Measurements from ENCODE around the gene SMIM13. TPM values are rescaled to one million over a fixed set of nuclear protein-coding genes. Genes with fewer than 3 reads are reported as not detected.
A peak's percentile ranks its signal among the peaks of the same experiment; 100 is the strongest.

The SMIM13 gene
- polyA plus RNA-seq, 1 experiment, result 9.0 TPM

- Histone ChIP-seq H3K4me3 (ENCODE audit: low read depth, low read length) (no peak overlapping the region), H3K9me3 (ENCODE audit: control insufficient read depth, insufficient read depth, low read length) (no peaks in the 10 kb centered on the region), H3K27ac (ENCODE audit: low read depth, low read length) (no peak overlapping the region), H3K27me3 (ENCODE audit: control insufficient read depth, insufficient read depth, low read length) (no peaks in the 10 kb centered on the region)
- peak; percentile 96 for TF ChIP-seq CTCF (IDR thresholded peaks at IDR 0.05; ENCODE audit: low read depth, low read length)
- DNase-seq (ENCODE audit: low read depth, low spot score), result peak; percentile 18
- ChIA-PET POLR2A (interaction anchor here (0.6 kb wide), 1 partner anchor 285 kb away, joined by 4 read pairs; no protein-coding TSS in a partner anchor), CTCF (interaction anchor here (0.6 to 10.3 kb wide), 13 partner anchors 11 to 463 kb away, joined by 3 to 139 read pairs (median 4); partner anchors contain the start of gene NEDD9)
Observed at GRCh38 chr6:11144393-11144851, 50.8 kb downstream of the SMIM13 start.

- POLR2A ChIA-PET, result no interaction called here
- no peak for TF ChIP-seq CTCF (IDR thresholded peaks at IDR 0.05; ENCODE audit: low read depth, low read length)
- Histone ChIP-seq H3K4me3 (ENCODE audit: low read depth, low read length) (no peak overlapping the region), H3K27ac (ENCODE audit: low read depth, low read length) (no peak overlapping the region), H3K9me3 (ENCODE audit: control insufficient read depth, insufficient read depth, low read length) (no peaks in the 10 kb centered on the region), H3K27me3 (ENCODE audit: control insufficient read depth, insufficient read depth, low read length) (no peaks in the 10 kb centered on the region)
- no peak for DNase-seq (ENCODE audit: low read depth, low spot score)
- CTCF ChIA-PET, result interaction anchor here (1.1 to 10.3 kb wide), 2 partner anchors 11 to 350 kb away, joined by 3 to 139 read pairs; no protein-coding TSS in a partner anchor
Observed at GRCh38 chr6:11146117-11146826, 52.6 kb downstream of the SMIM13 start.

GRCh38 chr6:11149551-11149950 lies 55.9 kb downstream of the SMIM13 start:
- POLR2A ChIA-PET, result no interaction called here

GRCh38 chr6:11151488-11151887 lies 57.9 kb downstream of the SMIM13 start:
- POLR2A ChIA-PET, result no interaction called here
- CTCF ChIA-PET, result interaction anchor here (1.3 to 10.3 kb wide), 3 partner anchors 8 to 345 kb away, joined by 4 to 139 read pairs (median 6); no protein-coding TSS in a partner anchor
- Histone ChIP-seq H3K27ac (ENCODE audit: low read depth, low read length) (no peak overlapping the region), H3K4me3 (ENCODE audit: low read depth, low read length) (no peak overlapping the region), H3K9me3 (ENCODE audit: control insufficient read depth, insufficient read depth, low read length) (no peaks in the 10 kb centered on the region), H3K27me3 (ENCODE audit: control insufficient read depth, insufficient read depth, low read length) (no peaks in the 10 kb centered on the region)
- TF ChIP-seq CTCF (IDR thresholded peaks at IDR 0.05; ENCODE audit: low read depth, low read length), result no peak
- no peak for DNase-seq (ENCODE audit: low read depth, low spot score)

More at GRCh38 chr6:11149551-11149950, 55.9 kb downstream of the SMIM13 start:
- H3K9me3 ChIP-seq (ENCODE audit: control insufficient read depth, insufficient read depth, low read length), result no peaks in the 10 kb centered on the region
- H3K27me3 ChIP-seq (ENCODE audit: control insufficient read depth, insufficient read depth, low read length), result no peaks in the 10 kb centered on the region
- no peak for TF ChIP-seq CTCF (IDR thresholded peaks at IDR 0.05; ENCODE audit: low read depth, low read length)
- CTCF ChIA-PET, result interaction anchor here (10.3 kb wide), 1 partner anchor 347 kb away, joined by 139 read pairs; no protein-coding TSS in a partner anchor
- H3K4me3 ChIP-seq (ENCODE audit: low read depth, low read length), result no peak overlapping the region
- no peak for DNase-seq (ENCODE audit: low read depth, low spot score)
- H3K27ac ChIP-seq (ENCODE audit: low read depth, low read length), result no peak overlapping the region

- no peak overlapping the region for H3K27ac ChIP-seq (ENCODE audit: low read depth, low read length)
- H3K4me3 ChIP-seq (ENCODE audit: low read depth, low read length), result no peak overlapping the region
- no peaks in the 10 kb centered on the region for H3K9me3 ChIP-seq (ENCODE audit: control insufficient read depth, insufficient read depth, low read length)
- no peak for DNase-seq (ENCODE audit: low read depth, low spot score)
- ChIA-PET CTCF (interaction anchor here (1.3 to 10.3 kb wide), 3 partner anchors 9 to 343 kb away, joined by 4 to 139 read pairs (median 6); no protein-coding TSS in a partner anchor), POLR2A (no interaction called here)
- H3K27me3 ChIP-seq (ENCODE audit: control insufficient read depth, insufficient read depth, low read length), result no peaks in the 10 kb centered on the region
- TF ChIP-seq CTCF (IDR thresholded peaks at IDR 0.05; ENCODE audit: low read depth, low read length), result no peak
Observed at GRCh38 chr6:11152581-11152980, 58.9 kb downstream of the SMIM13 start.
